ENCODE results near the gene ATP2C2. TPM values are rescaled to one million over a fixed set of nuclear protein-coding genes. Genes with fewer than 3 reads are reported as not detected.

The ATP2C2 gene
- total RNA-seq, 1 experiment from 2014 or later, result 4.3 TPM

GRCh38 chr16:84481051-84481735, 112.9 kb downstream of the ATP2C2 start:
- DNase-seq (ENCODE audit: low spot score), result peak; percentile 7
- POLR2A ChIA-PET, result no interaction called here
- ATAC-seq, result no peak
- Mint-ChIP-seq H3K4me3 (no peak overlapping the region), H3K27me3 (ENCODE audit: low read depth) (no peaks in the 10 kb centered on the region), H3K27ac (no peak overlapping the region), H3K36me3 (peaks cover 4% of the 10 kb centered on the region), H3K9me3 (peaks cover 4% of the 10 kb centered on the region; the same call in 1 of the 2 replicates), H3K4me1 (no peaks in the 10 kb centered on the region)
- CTCF ChIA-PET, result interaction anchor here (1.4 to 1.9 kb wide), 3 partner anchors 168 to 396 kb away, joined by 4 to 7 read pairs (median 4); no protein-coding TSS in a partner anchor
- TF ChIP-seq ZSCAN18 (CRISPR knock-in tag; IDR thresholded peaks at IDR 0.05) (no peak), SOX15 (CRISPR knock-in tag; IDR thresholded peaks at IDR 0.05) (no peak), NR3C1 (CRISPR knock-in tag; conservative IDR thresholded peaks at IDR 0.05; ENCODE audit: low read depth) (no peak), ZNF416 (CRISPR knock-in tag; IDR thresholded peaks at IDR 0.05) (no peak), PRDM15 (CRISPR knock-in tag; IDR thresholded peaks at IDR 0.05) (no peak), TEAD1 (CRISPR knock-in tag; IDR thresholded peaks at IDR 0.05) (no peak), ATF2 (CRISPR knock-in tag; IDR thresholded peaks at IDR 0.05; ENCODE audit: borderline replicate concordance, low read depth) (no peak), FOXJ3 (CRISPR knock-in tag; IDR thresholded peaks at IDR 0.05; ENCODE audit: borderline replicate concordance) (no peak)

GRCh38 chr16:84482001-84482891, 113.9 kb downstream of the ATP2C2 start:
- peak; percentile 5 for DNase-seq (ENCODE audit: low spot score)
- peaks cover 3% of the 10 kb centered on the region; the same call in 1 of the 2 replicates for H3K36me3 Mint-ChIP-seq
- POLR2A ChIA-PET, result no interaction called here

GRCh38 chr16:84482951-84483881, 114.9 kb downstream of the ATP2C2 start:
- TF ChIP-seq ZNF219 (CRISPR knock-in tag; IDR thresholded peaks at IDR 0.05; ENCODE audit: borderline replicate concordance) (no peak), MLX (CRISPR knock-in tag; IDR thresholded peaks at IDR 0.05) (no peak)

More at GRCh38 chr16:84482001-84482891, 113.9 kb downstream of the ATP2C2 start:
- no peak for TF ChIP-seq ELF4 (CRISPR knock-in tag; IDR thresholded peaks at IDR 0.05; ENCODE audit: low read depth)
- TF ChIP-seq HMGA2 (CRISPR knock-in tag; IDR thresholded peaks at IDR 0.05), result no peak
- TF ChIP-seq ZNF263 (CRISPR knock-in tag; IDR thresholded peaks at IDR 0.05; ENCODE audit: low read depth), result no peak
- no peak for TF ChIP-seq NFE2L1 (CRISPR knock-in tag; IDR thresholded peaks at IDR 0.05)
- TF ChIP-seq TEAD4 (CRISPR knock-in tag; IDR thresholded peaks at IDR 0.05), result no peak
- no peaks in the 10 kb centered on the region for H3K4me1 Mint-ChIP-seq
- H3K27me3 Mint-ChIP-seq (ENCODE audit: low read depth), result no peaks in the 10 kb centered on the region
- H3K4me3 Mint-ChIP-seq, result no peak overlapping the region
- no peak overlapping the region for H3K27ac Mint-ChIP-seq
- CTCF ChIA-PET, result interaction anchor here (0.6 to 1.9 kb wide), 7 partner anchors 169 to 397 kb away, joined by 3 to 7 read pairs (median 4); partner anchors contain the start of gene TAF1C
- ATAC-seq, result no peak
- H3K9me3 Mint-ChIP-seq, result no peaks in the 10 kb centered on the region

More at GRCh38 chr16:84482951-84483881, 114.9 kb downstream of the ATP2C2 start:
- Mint-ChIP-seq H3K36me3 (peaks cover 3% of the 10 kb centered on the region; the same call in 1 of the 2 replicates), H3K4me1 (no peaks in the 10 kb centered on the region), H3K27me3 (ENCODE audit: low read depth) (no peaks in the 10 kb centered on the region), H3K4me3 (no peak overlapping the region), H3K27ac (peak overlapping the region; percentile 4; the same call in 1 of the 2 replicates), H3K9me3 (no peaks in the 10 kb centered on the region)
- ChIA-PET POLR2A (no interaction called here), CTCF (interaction anchor here (1.0 to 1.9 kb wide), 8 partner anchors 115 to 526 kb away, joined by 3 to 9 read pairs (median 4); partner anchors contain the start of genes ATP2C2 and TAF1C)
- DNase-seq (ENCODE audit: low spot score) (peak; percentile 5), ATAC-seq (no peak)

All from WTC11 (cell line).